H9 (cell line): ENCODE data around the gene DYDC1. TPM values are rescaled to one million over a fixed set of nuclear protein-coding genes. Genes with fewer than 3 reads are reported as not detected.

Experiments used
- DNase-seq: peaks from one replicate; pipeline ENCODE4 v3.0.0-alpha.2; 2017
- H2AFZ ChIP-seq: one replicate; pipeline ENCODE4 v1.6.1; 2013; ENCODE audit warnings: mild to moderate bottlenecking, low read length, control low read depth, moderate library complexity
- H2AK5ac ChIP-seq: 2 replicates; pipeline ENCODE4 v1.6.1; 2013; ENCODE audit warnings: low read length, control low read depth, mixed read lengths; ENCODE audit not compliant: insufficient read length
- H2BK120ac ChIP-seq: one replicate; pipeline ENCODE4 v1.6.1; 2013; ENCODE audit warnings: low read depth, mild to moderate bottlenecking, low read length, control low read depth, inconsistent platforms; ENCODE audit not compliant: poor library complexity, severe bottlenecking
- H2BK12ac ChIP-seq: 2 replicates; pipeline ENCODE4 v1.6.1; 2013; ENCODE audit warnings: low read length, control low read depth, mixed read lengths, low read depth; ENCODE audit not compliant: insufficient read length
- H2BK15ac ChIP-seq: 2 replicates; pipeline ENCODE4 v1.6.1; 2013; ENCODE audit warnings: low read depth, low read length, control low read depth
- H2BK20ac ChIP-seq: one replicate; pipeline ENCODE4 v1.6.1; 2013; ENCODE audit warnings: low read depth, mild to moderate bottlenecking, low read length, control low read depth, inconsistent platforms; ENCODE audit not compliant: poor library complexity, severe bottlenecking
- H2BK5ac ChIP-seq: 2 replicates; pipeline ENCODE4 v1.6.1; 2013; ENCODE audit warnings: low read length, control low read depth, mixed read lengths; ENCODE audit not compliant: insufficient read length
- H3K14ac ChIP-seq: 2 replicates; pipeline ENCODE4 v1.6.1; 2013; ENCODE audit warnings: low read length, control low read depth; ENCODE audit not compliant: insufficient read depth
- H3K18ac ChIP-seq: 2 replicates; pipeline ENCODE4 v1.6.1; 2013; ENCODE audit warnings: low read depth, mild to moderate bottlenecking, mixed read lengths, low read length, control low read depth; ENCODE audit not compliant: insufficient read length
- H3K23ac ChIP-seq: 2 replicates; pipeline ENCODE4 v1.6.1; 2013; ENCODE audit warnings: low read length, control low read depth, mixed read lengths, low read depth; ENCODE audit not compliant: insufficient read length
- H3K23me2 ChIP-seq: 2 replicates; pipeline ENCODE4 v1.6.1; 2013; ENCODE audit warnings: low read depth, mild to moderate bottlenecking, mixed read lengths, low read length, control low read depth; ENCODE audit not compliant: insufficient read length, poor library complexity, severe bottlenecking
- H3K27ac ChIP-seq: 2 replicates; pipeline ENCODE4 v1.5.1; 2013; ENCODE audit warnings: low read length, control low read depth, mixed read lengths, low read depth; ENCODE audit not compliant: insufficient read length
- H3K27me3 ChIP-seq: 2 replicates; pipeline ENCODE4 v1.6.1; 2013; ENCODE audit warnings: low read length, control low read depth, inconsistent platforms; ENCODE audit not compliant: insufficient read depth
- H3K4ac ChIP-seq: 2 replicates; pipeline ENCODE4 v1.6.1; 2013; ENCODE audit warnings: low read depth, mild to moderate bottlenecking, control low read depth, inconsistent platforms, low read length, moderate library complexity
- H3K4me1 ChIP-seq: 2 replicates; pipeline ENCODE4 v1.6.1; 2013; ENCODE audit warnings: low read length, control low read depth, inconsistent platforms; ENCODE audit not compliant: insufficient read depth
- H3K4me2 ChIP-seq: 2 replicates; pipeline ENCODE4 v1.6.1; 2013; ENCODE audit warnings: low read length, control low read depth, mixed read lengths; ENCODE audit not compliant: insufficient read length, insufficient read depth
- H3K56ac ChIP-seq: 2 replicates; pipeline ENCODE4 v1.6.1; 2013; ENCODE audit warnings: low read depth, mild to moderate bottlenecking, mixed read lengths, low read length, control low read depth; ENCODE audit not compliant: insufficient read length
- H3K79me1 ChIP-seq: 2 replicates; pipeline ENCODE4 v1.6.1; 2013; ENCODE audit warnings: low read depth, mild to moderate bottlenecking, moderate library complexity, low read length, control low read depth, inconsistent platforms; ENCODE audit not compliant: insufficient read depth, poor library complexity, severe bottlenecking
- H3K79me2 ChIP-seq: 2 replicates; pipeline ENCODE4 v1.6.1; 2013; ENCODE audit warnings: low read length, control low read depth, inconsistent platforms; ENCODE audit not compliant: insufficient read depth
- H3K9ac ChIP-seq: 2 replicates; pipeline ENCODE4 v1.6.1; 2013; ENCODE audit warnings: low read length, control low read depth, mixed read lengths; ENCODE audit not compliant: insufficient read length; ENCODE audit errors: extremely low read depth
- H3K9me3 ChIP-seq: one replicate; pipeline ENCODE4 v1.6.1; 2013; ENCODE audit warnings: low read depth, low read length, inconsistent platforms; ENCODE audit not compliant: control insufficient read depth
- H3T11ph ChIP-seq: one replicate; pipeline ENCODE4 v1.6.1; 2013; ENCODE audit warnings: mild to moderate bottlenecking, low read length, control low read depth, inconsistent platforms
- H4K20me1 ChIP-seq: one replicate; pipeline ENCODE4 v1.6.1; 2013; ENCODE audit not compliant: control insufficient read depth, insufficient read length, insufficient read depth
- H4K5ac ChIP-seq: 2 replicates; pipeline ENCODE4 v1.6.1; 2013; ENCODE audit warnings: low read depth, mild to moderate bottlenecking, mixed read lengths, low read length, control low read depth; ENCODE audit not compliant: insufficient read length
- H4K8ac ChIP-seq: replicated peaks from 2 replicates; pipeline ENCODE4 v1.6.1; 2013; ENCODE audit warnings: low read length, control low read depth, mixed read lengths, low read depth; ENCODE audit not compliant: insufficient read length
- H4K91ac ChIP-seq: 2 replicates; pipeline ENCODE4 v1.6.1; 2013; ENCODE audit warnings: low read depth, mild to moderate bottlenecking, moderate library complexity, mixed read lengths, low read length, control low read depth; ENCODE audit not compliant: insufficient read length
- H3K27ac Mint-ChIP-seq, 3 experiments: 2 replicates in 2 of 3; 3 replicates in 1 of 3; pipeline ENCODE4 v1.8.0; 2020 to 2021; ENCODE audit warnings: mixed read lengths in 3 of 3, mild to moderate bottlenecking in 1 of 3, moderate library complexity in 1 of 3
- H3K27me3 Mint-ChIP-seq: 2 replicates; pipeline ENCODE4 v1.8.0; 2021; ENCODE audit warnings: low read depth, mild to moderate bottlenecking, moderate library complexity, mixed read lengths
- H3K36me3 Mint-ChIP-seq, 3 experiments: 2 replicates in 2 of 3; 3 replicates in 1 of 3; pipeline ENCODE4 v1.8.0; 2020 to 2021; ENCODE audit warnings: low read depth in 3 of 3, mixed read lengths in 3 of 3; ENCODE audit not compliant: insufficient read depth in 1 of 3
- H3K4me1 Mint-ChIP-seq, 2 experiments: 2 replicates each; pipeline ENCODE4 v1.8.0; 2020; ENCODE audit warnings: mixed read lengths in 2 of 2
- H3K4me3 Mint-ChIP-seq, 2 experiments: 2 replicates in 1 of 2; 3 replicates in 1 of 2; pipeline ENCODE4 v1.8.0; 2020 to 2021; ENCODE audit warnings: mild to moderate bottlenecking in 2 of 2, mixed read lengths in 2 of 2, moderate library complexity in 1 of 2
- H3K9me3 Mint-ChIP-seq, 2 experiments: 2 replicates in 1 of 2; 3 replicates in 1 of 2; pipeline ENCODE4 v1.8.0; 2020; ENCODE audit warnings: mild to moderate bottlenecking in 2 of 2, mixed read lengths in 2 of 2, moderate library complexity in 1 of 2
- CTCF ChIP-seq: fragments of 200-600 bp; sonication (generic); conservative IDR thresholded peaks from 3 replicates; pipeline ENCODE4 v1.8.0; 2021; ENCODE audit warnings: antibody characterized with exemption, mild to moderate bottlenecking
- WGBS: extraction: QIAGEN DNeasy Blood & Tissue Kit; methylation state at CpG from one replicate; pipeline ENCODE4 v1.1.7; 2013; ENCODE audit warnings: missing lambda C conversion rate, low lambda C conversion rate, mixed read lengths; ENCODE audit not compliant: insufficient read length; ENCODE audit errors: extremely low coverage; 5-methylcytosine and 5-hydroxymethylcytosine counted together
- total RNA-seq: library from RNA; stranded (reverse); gene quantifications from 2 replicates; pipeline ENCODE4 v1.2.1, GENCODE V29; 2021

DYDC1 gene
- total RNA-seq, 1 experiment from 2014 or later: not detected

DNA sequence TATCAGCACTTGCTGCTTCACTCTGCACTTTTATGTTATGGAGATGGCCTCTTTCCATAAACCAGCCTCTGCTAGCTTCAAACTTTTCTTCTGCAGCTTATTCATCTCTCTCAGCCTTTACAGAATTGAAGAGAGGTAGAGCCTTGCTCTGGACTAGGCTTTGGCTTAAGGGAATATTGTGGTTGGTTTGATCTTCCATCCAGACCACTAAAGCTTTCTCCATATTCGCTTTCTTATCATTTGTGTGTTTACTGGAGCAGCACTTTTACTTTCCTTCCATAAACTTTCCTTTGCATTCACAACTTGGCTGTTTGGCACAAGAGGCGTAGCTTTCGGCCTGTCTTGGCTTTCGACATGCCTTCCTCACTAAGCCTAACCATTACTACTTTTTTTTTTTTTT, 23.6 kb upstream of the DYDC1 start:
- H3K27ac ChIP-seq: no peak overlapping the region
- H3K4ac ChIP-seq: no peak overlapping the region
- H3K23me2 ChIP-seq: no peaks in the 10 kb centered on the region
- H3K79me2 ChIP-seq: no peaks in the 10 kb centered on the region
- no peak for DNase-seq
- H2BK120ac ChIP-seq: no peak overlapping the region
- H3K56ac ChIP-seq: no peak overlapping the region
- no peak overlapping the region for H2BK15ac ChIP-seq
- no peak overlapping the region for H4K91ac ChIP-seq
- Mint-ChIP-seq H3K27ac (peak overlapping the region in 1 of 3 experiments; percentile 91; a peak in 1 of 7 replicates), H3K4me1 (peaks cover 4 to 6% of the 10 kb centered on the region in 2 experiments; a peak in 3 of 4 replicates), H3K36me3 (no peaks in the 10 kb centered on the region), H3K4me3 (no peak overlapping the region), H3K27me3 (no peaks in the 10 kb centered on the region; the same call in 1 of the 2 replicates), H3K9me3 (no peaks in the 10 kb centered on the region)
- no CpG with 5 or more reads among the region's 4 CpGs for WGBS
- no peak overlapping the region for H2BK5ac ChIP-seq
- no peaks in the 10 kb centered on the region for H3K27me3 ChIP-seq
- H3K14ac ChIP-seq: no peak overlapping the region
- H4K5ac ChIP-seq: no peak overlapping the region
- no peaks in the 10 kb centered on the region for H4K20me1 ChIP-seq
- H3K23ac ChIP-seq: no peak overlapping the region
- H2BK20ac ChIP-seq: no peak overlapping the region
- no peak overlapping the region for H3K4me2 ChIP-seq
- H3T11ph ChIP-seq: no peak overlapping the region
- no peak overlapping the region for H3K18ac ChIP-seq
- no peaks in the 10 kb centered on the region for H3K9me3 ChIP-seq
- H2AFZ ChIP-seq: no peak overlapping the region
- no peaks in the 10 kb centered on the region for H3K4me1 ChIP-seq
- TF ChIP-seq CTCF: no peak
- no peak overlapping the region for H4K8ac ChIP-seq
- no peaks in the 10 kb centered on the region for H3K79me1 ChIP-seq
- no peak overlapping the region for H2AK5ac ChIP-seq
- H2BK12ac ChIP-seq: no peak overlapping the region
- no peak overlapping the region for H3K9ac ChIP-seq
